GM10248 (cell line): ENCODE measurements around the gene PRDM16.

ENCODE experiments used
- CTCF ChIA-PET: fragments of 300-600 bp; sonication (Branson Sonifier 250); formaldehyde crosslinking; extraction: SDS; loops from one replicate; lab custom pipeline; 2021; ENCODE audit warnings: antibody characterized with exemption; lab: Yijun Ruan, JAX
- POLR2A ChIA-PET: fragments of 350-650 bp; sonication (Branson Sonifier 250); formaldehyde crosslinking; extraction: SDS; loops from one replicate; lab custom pipeline; 2020; ENCODE audit warnings: antibody characterized with exemption; lab: Yijun Ruan, JAX
- DNase-seq: peaks from one replicate; pipeline ENCODE4 v3.0.0; 2012; ENCODE audit errors: extremely low spot score
- TF ChIP-seq, protein P1 (sequence below): IDR thresholded peaks from 2 replicates; pipeline ENCODE4 v1.5.1; 2012; ENCODE audit warnings: mild to moderate bottlenecking, low read depth; ENCODE audit errors: extremely low read depth, missing control alignments, control extremely low read depth

PRDM16 gene

GRCh38 chr1:3155056-3155925 lies 86.3 kb downstream of the PRDM16 start:
- DNase-seq = no peak
- TF ChIP-seq, protein P1, sequence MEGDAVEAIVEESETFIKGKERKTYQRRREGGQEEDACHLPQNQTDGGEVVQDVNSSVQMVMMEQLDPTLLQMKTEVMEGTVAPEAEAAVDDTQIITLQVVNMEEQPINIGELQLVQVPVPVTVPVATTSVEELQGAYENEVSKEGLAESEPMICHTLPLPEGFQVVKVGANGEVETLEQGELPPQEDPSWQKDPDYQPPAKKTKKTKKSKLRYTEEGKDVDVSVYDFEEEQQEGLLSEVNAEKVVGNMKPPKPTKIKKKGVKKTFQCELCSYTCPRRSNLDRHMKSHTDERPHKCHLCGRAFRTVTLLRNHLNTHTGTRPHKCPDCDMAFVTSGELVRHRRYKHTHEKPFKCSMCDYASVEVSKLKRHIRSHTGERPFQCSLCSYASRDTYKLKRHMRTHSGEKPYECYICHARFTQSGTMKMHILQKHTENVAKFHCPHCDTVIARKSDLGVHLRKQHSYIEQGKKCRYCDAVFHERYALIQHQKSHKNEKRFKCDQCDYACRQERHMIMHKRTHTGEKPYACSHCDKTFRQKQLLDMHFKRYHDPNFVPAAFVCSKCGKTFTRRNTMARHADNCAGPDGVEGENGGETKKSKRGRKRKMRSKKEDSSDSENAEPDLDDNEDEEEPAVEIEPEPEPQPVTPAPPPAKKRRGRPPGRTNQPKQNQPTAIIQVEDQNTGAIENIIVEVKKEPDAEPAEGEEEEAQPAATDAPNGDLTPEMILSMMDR = no peak
- POLR2A ChIA-PET = no interaction called here
- CTCF ChIA-PET = no interaction called here

- ChIA-PET POLR2A (no interaction called here), CTCF (no interaction called here)
- no peak for DNase-seq
- TF ChIP-seq, protein P1 = no peak
These were observed 86.9 kb downstream of the PRDM16 start for GRCh38 chr1:3155926-3156220.

DNA sequence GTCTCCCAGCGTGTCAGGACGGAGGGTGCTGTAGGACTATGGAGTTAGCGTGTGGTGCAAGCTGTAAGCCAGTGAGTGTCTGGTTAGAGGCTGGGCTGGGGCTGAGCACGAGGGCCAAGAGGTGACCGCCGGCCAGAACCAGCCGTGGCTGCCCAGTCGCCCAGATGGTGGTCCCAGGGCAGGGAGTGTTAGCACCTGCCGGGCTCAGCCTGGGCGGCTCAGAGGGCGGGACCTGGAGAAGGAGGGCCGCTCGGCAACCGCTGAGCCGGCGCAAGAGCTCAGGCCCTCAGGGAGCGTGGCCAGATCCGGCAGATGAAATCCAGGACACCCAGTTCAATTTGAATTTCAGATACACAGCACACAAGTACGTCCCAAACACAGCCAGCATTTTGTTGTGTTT lies 87.9 kb downstream of the PRDM16 start:
- TF ChIP-seq, protein P1 = no peak
- no peak for DNase-seq
- CTCF ChIA-PET = no interaction called here
- POLR2A ChIA-PET = no interaction called here

GRCh38 chr1:3158347-3158746 lies 89.3 kb downstream of the PRDM16 start:
- DNase-seq = no peak
- POLR2A ChIA-PET = no interaction called here
- TF ChIP-seq, protein P1 = no peak
- CTCF ChIA-PET = no interaction called here

GRCh38 chr1:3159121-3159520 lies 90.1 kb downstream of the PRDM16 start:
- TF ChIP-seq, protein P1 = no peak
- ChIA-PET POLR2A (no interaction called here), CTCF (no interaction called here)
- no peak for DNase-seq

- CTCF ChIA-PET = no interaction called here
- TF ChIP-seq, protein P1 = no peak
- no peak for DNase-seq
- POLR2A ChIA-PET = no interaction called here
These were observed 91.0 kb downstream of the PRDM16 start for GRCh38 chr1:3159996-3160395.
